Measurements from ENCODE around the gene LRRFIP1.
"Not testable (repeated sequence)": the region's sequence is repeated elsewhere in the genome, so short reads cannot be mapped to it uniquely, and the experiment has no call there.

LRRFIP1 gene

GRCh38 chr2:237745250-237745613 is 117.8 kb downstream of the LRRFIP1 start:
- in situ Hi-C loops (cut with MboI; ENCODE audit: low sequenced_read_pairs), result no loop called here
- H3K4me1 ChIP-seq, result no peaks in the 10 kb centered on the region
- no peak for DNase-seq (ENCODE audit: low spot score in 2 of 2)
- peaks cover 3% of the 10 kb centered on the region; the same call in 1 of the 2 replicates for H3K36me3 ChIP-seq (replicated peaks)
- H3K9me3 ChIP-seq, result no peaks in the 10 kb centered on the region
- H3K4me3 ChIP-seq, result no peak overlapping the region
- no peaks in the 10 kb centered on the region for H3K27me3 ChIP-seq (ENCODE audit: low read depth)

DNA sequence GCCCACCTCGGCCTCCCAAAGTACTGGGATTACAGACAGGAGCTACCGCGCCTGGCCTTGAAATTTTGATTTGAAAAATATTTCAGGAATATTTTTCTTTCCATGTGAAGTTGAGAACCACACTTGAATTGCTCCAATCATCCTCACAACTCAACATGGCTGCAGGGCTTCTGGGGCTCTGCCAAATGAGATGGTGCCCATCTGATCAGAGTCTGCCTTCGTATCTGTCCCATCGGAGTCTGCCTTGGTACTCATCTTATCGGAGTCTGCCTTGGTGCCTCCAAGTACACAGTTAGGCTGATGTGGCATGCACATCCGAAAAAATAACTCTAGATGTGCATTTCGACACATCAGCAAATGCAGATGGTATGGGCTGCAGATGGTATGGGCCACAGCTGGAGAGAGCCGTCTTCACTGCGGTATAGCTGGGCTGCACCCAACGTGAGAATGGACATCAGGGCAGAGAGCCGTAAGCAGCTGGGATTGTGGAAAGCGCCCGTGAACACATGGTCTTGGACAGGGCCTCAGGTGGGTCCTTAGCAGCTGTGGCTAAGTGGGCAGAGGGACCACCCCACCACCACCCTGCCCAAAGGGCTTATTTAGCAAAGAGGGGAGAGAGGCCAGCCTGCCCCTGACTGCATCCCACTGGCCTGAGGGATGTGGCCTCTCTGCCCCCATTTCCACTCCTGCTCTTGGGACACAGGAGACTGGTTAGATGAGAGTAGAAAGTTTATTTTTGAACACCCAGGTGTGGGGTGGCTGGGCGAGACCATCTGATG is 119.1 kb downstream of the LRRFIP1 start:
- no peaks in the 10 kb centered on the region for H3K27me3 ChIP-seq (ENCODE audit: low read depth)
- H3K4me1 ChIP-seq, result no peaks in the 10 kb centered on the region
- peaks cover 9% of the 10 kb centered on the region for H3K36me3 ChIP-seq (replicated peaks)
- no peak overlapping the region for H3K4me3 ChIP-seq
- no peaks in the 10 kb centered on the region for H3K9me3 ChIP-seq
- no peak for DNase-seq (ENCODE audit: low spot score in 2 of 2)
- in situ Hi-C loops (cut with MboI; ENCODE audit: low sequenced_read_pairs), result no loop called here

GRCh38 chr2:237747189-237747588 is 119.8 kb downstream of the LRRFIP1 start:
- H3K9me3 ChIP-seq, result no peaks in the 10 kb centered on the region
- H3K27me3 ChIP-seq (ENCODE audit: low read depth), result no peaks in the 10 kb centered on the region
- H3K36me3 ChIP-seq (replicated peaks), result peaks cover 9% of the 10 kb centered on the region
- in situ Hi-C loops (cut with MboI; ENCODE audit: low sequenced_read_pairs), result no loop called here
- H3K4me1 ChIP-seq, result no peaks in the 10 kb centered on the region
- no peak overlapping the region for H3K4me3 ChIP-seq
- DNase-seq (ENCODE audit: low spot score in 2 of 2), result no peak

- H3K27me3 ChIP-seq (ENCODE audit: low read depth), result no peaks in the 10 kb centered on the region
- no peaks in the 10 kb centered on the region for H3K9me3 ChIP-seq
- in situ Hi-C loops (cut with MboI; ENCODE audit: low sequenced_read_pairs), result no loop called here
- DNase-seq (ENCODE audit: low spot score in 2 of 2), result no peak
- peaks cover 18% of the 10 kb centered on the region for H3K36me3 ChIP-seq (replicated peaks)
- H3K4me1 ChIP-seq, result no peaks in the 10 kb centered on the region
- no peak overlapping the region for H3K4me3 ChIP-seq
Measured at GRCh38 chr2:237749002-237749401, 121.6 kb downstream of the LRRFIP1 start.

DNA sequence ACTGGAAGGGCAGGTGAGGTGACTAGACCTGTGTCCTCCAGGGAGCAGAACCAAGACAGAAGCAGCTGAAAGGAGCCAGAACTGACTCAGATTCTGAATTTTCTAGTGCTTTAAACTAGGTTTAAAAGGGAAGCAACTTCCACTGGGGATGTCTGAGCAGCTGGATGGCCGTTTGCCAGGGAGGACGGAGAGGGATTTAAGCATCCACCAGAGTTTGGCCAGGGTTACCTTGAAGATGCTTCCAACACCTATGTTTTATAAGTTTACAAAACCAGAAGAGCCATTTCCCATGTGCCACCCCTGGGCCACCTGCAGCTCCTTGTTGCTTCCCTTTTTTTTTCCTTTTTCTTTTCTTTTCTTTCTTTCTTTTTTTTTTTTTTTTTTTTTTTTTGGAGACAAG is 122.6 kb downstream of the LRRFIP1 start:
- no peak for DNase-seq (ENCODE audit: low spot score in 2 of 2)
- Histone ChIP-seq H3K36me3 (replicated peaks) (peaks cover 25% of the 10 kb centered on the region), H3K4me3 (no peak overlapping the region), H3K4me1 (no peaks in the 10 kb centered on the region), H3K9me3 (no peaks in the 10 kb centered on the region), H3K27me3 (ENCODE audit: low read depth) (no peaks in the 10 kb centered on the region)
- in situ Hi-C loops (cut with MboI; ENCODE audit: low sequenced_read_pairs), result no loop called here

DNA sequence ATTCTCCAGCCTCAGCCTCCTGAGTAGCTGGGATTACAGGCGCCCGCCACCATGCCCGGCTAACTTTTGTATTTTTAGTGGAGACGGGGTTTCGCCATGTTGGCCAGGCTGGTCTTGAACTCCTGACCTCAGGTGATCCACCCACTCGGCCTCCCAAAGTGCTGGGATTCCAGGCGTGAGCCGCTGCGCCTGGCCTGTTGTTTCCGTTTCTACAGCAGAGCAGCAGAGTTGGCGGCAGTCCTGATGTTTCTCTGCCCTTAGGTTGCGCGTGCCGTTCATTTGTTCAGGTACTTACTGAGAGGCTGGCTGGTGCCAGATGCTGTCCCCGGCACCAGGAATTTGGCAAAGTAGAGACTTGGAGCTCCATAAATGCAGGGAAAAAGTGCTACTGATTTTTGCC is 123.1 kb downstream of the LRRFIP1 start:
- H3K4me1 ChIP-seq; DNase-seq (ENCODE audit: low spot score in 2 of 2); H3K4me3 ChIP-seq; H3K27me3 ChIP-seq (ENCODE audit: low read depth); in situ Hi-C loops (cut with MboI; ENCODE audit: low sequenced_read_pairs); H3K9me3 ChIP-seq: not testable (repeated sequence)
- peaks cover 29% of the 10 kb centered on the region for H3K36me3 ChIP-seq (replicated peaks)

DNA sequence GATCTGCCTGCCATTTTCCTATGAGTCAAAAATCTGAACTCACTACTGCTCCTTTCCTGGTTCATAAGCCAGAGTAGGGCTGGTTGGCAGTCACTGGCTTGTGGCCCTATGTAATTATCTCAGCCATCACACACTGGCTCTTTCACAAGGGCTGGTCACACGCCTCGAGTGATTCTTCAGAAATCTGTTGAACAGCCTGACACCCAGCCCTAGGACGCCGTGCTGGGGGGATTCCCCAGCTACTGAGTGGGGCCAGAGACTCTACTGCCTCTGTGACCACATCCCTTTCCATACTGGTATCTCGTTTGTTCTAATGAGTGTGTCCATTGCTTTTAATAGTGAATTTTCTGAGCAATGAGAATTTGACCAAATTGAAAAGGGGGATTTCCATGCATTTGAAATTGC is 125.4 kb downstream of the LRRFIP1 start:
- Histone ChIP-seq H3K27me3 (ENCODE audit: low read depth) (no peaks in the 10 kb centered on the region), H3K9me3 (no peaks in the 10 kb centered on the region), H3K36me3 (replicated peaks) (peaks cover 33% of the 10 kb centered on the region), H3K4me1 (no peaks in the 10 kb centered on the region), H3K4me3 (no peak overlapping the region)
- no peak for DNase-seq (ENCODE audit: low spot score in 2 of 2)
- in situ Hi-C loops (cut with MboI; ENCODE audit: low sequenced_read_pairs), result no loop called here

- H3K36me3 ChIP-seq (replicated peaks), result peaks cover 34% of the 10 kb centered on the region
Measured at GRCh38 chr2:237754182-237754581, 126.8 kb downstream of the LRRFIP1 start.

GRCh38 chr2:237754626-237755248 is 127.3 kb downstream of the LRRFIP1 start:
- no peaks in the 10 kb centered on the region for H3K4me1 ChIP-seq
- DNase-seq (ENCODE audit: low spot score in 2 of 2), result no peak
- H3K4me3 ChIP-seq, result no peak overlapping the region
- H3K36me3 ChIP-seq (replicated peaks), result peaks cover 37% of the 10 kb centered on the region
- no peaks in the 10 kb centered on the region for H3K9me3 ChIP-seq
- in situ Hi-C loops (cut with MboI; ENCODE audit: low sequenced_read_pairs), result no loop called here
- no peaks in the 10 kb centered on the region for H3K27me3 ChIP-seq (ENCODE audit: low read depth)

More at GRCh38 chr2:237754182-237754581, 126.8 kb downstream of the LRRFIP1 start:
- H3K4me3 ChIP-seq, result no peak overlapping the region
- DNase-seq (ENCODE audit: low spot score in 2 of 2), result no peak
- H3K4me1 ChIP-seq, result no peaks in the 10 kb centered on the region
- no peaks in the 10 kb centered on the region for H3K27me3 ChIP-seq (ENCODE audit: low read depth)
- H3K9me3 ChIP-seq, result no peaks in the 10 kb centered on the region
- in situ Hi-C loops (cut with MboI; ENCODE audit: low sequenced_read_pairs), result no loop called here

GRCh38 chr2:237757616-237758015 is 130.2 kb downstream of the LRRFIP1 start:
- in situ Hi-C loops (cut with MboI; ENCODE audit: low sequenced_read_pairs), result no loop called here
- DNase-seq (ENCODE audit: low spot score in 2 of 2), result no peak
- H3K9me3 ChIP-seq, result no peaks in the 10 kb centered on the region
- H3K4me1 ChIP-seq, result no peaks in the 10 kb centered on the region
- no peak overlapping the region for H3K4me3 ChIP-seq
- no peaks in the 10 kb centered on the region for H3K27me3 ChIP-seq (ENCODE audit: low read depth)
- H3K36me3 ChIP-seq (replicated peaks), result peaks cover 43% of the 10 kb centered on the region

DNA sequence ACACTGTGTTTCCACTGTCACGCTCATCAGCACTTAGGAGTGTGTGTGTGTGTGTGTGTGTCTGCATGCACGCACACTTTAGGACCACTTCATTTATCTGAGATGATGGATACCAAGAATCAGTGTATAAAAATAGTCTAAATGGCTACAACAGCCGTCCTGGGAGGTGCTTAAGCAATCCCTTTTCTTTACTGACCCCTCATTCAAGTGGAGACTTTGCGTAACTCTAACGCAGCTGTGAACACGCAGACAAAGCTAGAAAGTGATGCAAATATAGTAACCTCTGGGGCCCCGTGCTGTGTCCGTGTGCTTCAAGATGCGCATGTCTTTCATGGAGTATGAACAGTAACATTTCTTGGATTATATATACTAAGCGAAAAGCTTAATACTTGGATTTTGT is 130.8 kb downstream of the LRRFIP1 start:
- no peak for DNase-seq (ENCODE audit: low spot score in 2 of 2)
- Histone ChIP-seq H3K4me1 (no peaks in the 10 kb centered on the region), H3K36me3 (replicated peaks) (peaks cover 40% of the 10 kb centered on the region), H3K27me3 (ENCODE audit: low read depth) (no peaks in the 10 kb centered on the region), H3K9me3 (no peaks in the 10 kb centered on the region), H3K4me3 (no peak overlapping the region)
- in situ Hi-C loops (cut with MboI; ENCODE audit: low sequenced_read_pairs), result no loop called here

GRCh38 chr2:237759176-237759575 is 131.8 kb downstream of the LRRFIP1 start:
- no peak for DNase-seq (ENCODE audit: low spot score in 2 of 2)
- in situ Hi-C loops (cut with MboI; ENCODE audit: low sequenced_read_pairs), result no loop called here
- H3K9me3 ChIP-seq, result no peaks in the 10 kb centered on the region
- no peaks in the 10 kb centered on the region for H3K27me3 ChIP-seq (ENCODE audit: low read depth)
- no peak overlapping the region for H3K4me3 ChIP-seq
- H3K36me3 ChIP-seq (replicated peaks), result peaks cover 33% of the 10 kb centered on the region
- H3K4me1 ChIP-seq, result no peaks in the 10 kb centered on the region

GRCh38 chr2:237760506-237761502 is 133.4 kb downstream of the LRRFIP1 start:
- Histone ChIP-seq H3K27me3 (ENCODE audit: low read depth) (no peaks in the 10 kb centered on the region), H3K4me3 (no peak overlapping the region), H3K36me3 (replicated peaks) (peaks cover 22% of the 10 kb centered on the region), H3K4me1 (no peaks in the 10 kb centered on the region), H3K9me3 (no peaks in the 10 kb centered on the region)
- no peak for DNase-seq (ENCODE audit: low spot score in 2 of 2)
- in situ Hi-C loops (cut with MboI; ENCODE audit: low sequenced_read_pairs), result no loop called here

Measured in HAP-1 (cell line).